GM19240 (cell line): ENCODE data around the gene GRID2IP.

ENCODE experiments used
- DNase-seq: peaks from one replicate; pipeline ENCODE4 v3.0.0; 2011; ENCODE audit warnings: low spot score; ENCODE audit not compliant: insufficient read length

GRID2IP gene

GRCh38 chr7:6526997-6527378, 24.3 kb downstream of the GRID2IP start:
- no peak for DNase-seq

- no peak for DNase-seq
These were observed 30.9 kb downstream of the GRID2IP start for GRCh38 chr7:6520163-6520981.

- DNase-seq: no peak
These were observed 34.8 kb downstream of the GRID2IP start for GRCh38 chr7:6516387-6516983.

GRCh38 chr7:6513541-6513940, 37.7 kb downstream of the GRID2IP start:
- no peak for DNase-seq

GRCh38 chr7:6512892-6513291, 38.4 kb downstream of the GRID2IP start:
- DNase-seq: no peak

- DNase-seq: no peak
These were observed 40.7 kb downstream of the GRID2IP start for GRCh38 chr7:6510476-6511133.

- no peak for DNase-seq
These were observed 42.3 kb downstream of the GRID2IP start for GRCh38 chr7:6508950-6509349.

- DNase-seq: no peak
These were observed 42.7 kb downstream of the GRID2IP start for GRCh38 chr7:6508539-6508938.

- DNase-seq: no peak
These were observed 43.4 kb downstream of the GRID2IP start for GRCh38 chr7:6507906-6508305.

- no peak for DNase-seq
These were observed 45.3 kb downstream of the GRID2IP start for GRCh38 chr7:6505685-6506559.

GRCh38 chr7:6504996-6505395, 46.3 kb downstream of the GRID2IP start:
- DNase-seq: no peak

GRCh38 chr7:6502886-6503285, 48.4 kb downstream of the GRID2IP start:
- DNase-seq: no peak

GRCh38 chr7:6501586-6502564, 49.4 kb downstream of the GRID2IP start:
- DNase-seq: no peak

- no peak for DNase-seq
These were observed 50.6 kb downstream of the GRID2IP start for GRCh38 chr7:6500691-6501090.

- no peak for DNase-seq
These were observed 53.3 kb downstream of the GRID2IP start for GRCh38 chr7:6497994-6498393.

- DNase-seq: no peak
These were observed 53.7 kb downstream of the GRID2IP start for GRCh38 chr7:6497637-6497905.

GRCh38 chr7:6496842-6497636, 54.2 kb downstream of the GRID2IP start:
- DNase-seq: no peak

GRCh38 chr7:6495597-6496262, 55.5 kb downstream of the GRID2IP start:
- DNase-seq: no peak

GRCh38 chr7:6494365-6494764, 56.9 kb downstream of the GRID2IP start:
- DNase-seq: no peak
